Measurements from ENCODE around the gene KCNIP1.

Gene KCNIP1

DNA sequence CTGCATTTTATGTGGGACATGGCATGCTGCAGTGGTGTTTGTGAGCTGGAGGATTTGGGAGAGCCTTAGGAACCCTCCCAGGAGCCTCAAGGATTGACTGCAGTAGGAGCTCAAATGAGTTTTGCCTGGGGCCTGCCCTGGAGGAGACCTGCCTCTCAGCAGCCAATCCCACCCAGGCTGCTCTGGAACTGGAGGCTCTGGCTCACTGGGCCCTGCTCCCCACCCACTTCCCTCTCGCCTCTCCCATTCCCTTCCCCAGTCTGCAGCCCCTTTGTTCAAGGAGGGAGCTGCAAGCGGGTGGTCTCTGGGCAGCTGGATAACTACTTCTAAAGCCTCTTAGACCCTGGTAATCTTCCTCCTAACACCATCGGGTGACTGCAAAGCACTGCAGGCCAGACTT, 24.2 kb downstream of the KCNIP1 start:
- Histone ChIP-seq H3K27me3 (ENCODE audit: control insufficient read depth, insufficient read depth, low read length) (no peaks in the 10 kb centered on the region), H3K4me1 (ENCODE audit: control insufficient read depth, insufficient read depth, low read length) (no peaks in the 10 kb centered on the region), H3K9me3 (ENCODE audit: control insufficient read depth, insufficient read depth, low read length) (no peaks in the 10 kb centered on the region), H3K4me3 (ENCODE audit: low read depth, low read length) (no peak overlapping the region), H3K9ac (ENCODE audit: low read depth, low read length) (no peak overlapping the region), H3K36me3 (ENCODE audit: control insufficient read depth, insufficient read depth, low read length) (no peaks in the 10 kb centered on the region)

- H3K27me3 ChIP-seq (ENCODE audit: control insufficient read depth, insufficient read depth, low read length): no peaks in the 10 kb centered on the region
- no peaks in the 10 kb centered on the region for H3K9me3 ChIP-seq (ENCODE audit: control insufficient read depth, insufficient read depth, low read length)
- no peaks in the 10 kb centered on the region for H3K36me3 ChIP-seq (ENCODE audit: control insufficient read depth, insufficient read depth, low read length)
- no peak overlapping the region for H3K9ac ChIP-seq (ENCODE audit: low read depth, low read length)
- H3K4me3 ChIP-seq (ENCODE audit: low read depth, low read length): no peak overlapping the region
- no peaks in the 10 kb centered on the region for H3K4me1 ChIP-seq (ENCODE audit: control insufficient read depth, insufficient read depth, low read length)
Measured at GRCh38 chr5:170528976-170529375, 25.2 kb downstream of the KCNIP1 start.

DNA sequence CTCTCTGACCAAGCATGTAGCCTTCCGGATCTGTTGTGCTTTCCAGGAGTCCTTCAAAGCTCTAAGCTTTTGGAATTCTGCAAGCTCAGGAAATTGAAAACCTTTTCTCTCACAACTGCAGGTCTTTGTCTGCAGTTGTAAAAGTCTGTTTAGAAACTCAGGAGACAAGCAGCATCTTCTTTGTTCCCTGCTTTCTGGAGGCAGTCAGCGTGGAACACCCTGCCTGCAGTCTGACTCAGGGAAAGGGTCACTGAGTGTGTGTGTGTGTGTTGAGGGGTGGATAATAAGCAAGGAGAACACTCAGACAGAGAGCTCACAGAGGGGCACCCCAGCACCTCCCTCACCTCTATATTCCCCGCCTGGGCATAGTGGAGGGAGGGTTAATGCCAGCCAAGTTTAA, 29.1 kb downstream of the KCNIP1 start:
- H3K9ac ChIP-seq (ENCODE audit: low read depth, low read length): no peak overlapping the region
- no peak overlapping the region for H3K4me3 ChIP-seq (ENCODE audit: low read depth, low read length)
- no peaks in the 10 kb centered on the region for H3K27me3 ChIP-seq (ENCODE audit: control insufficient read depth, insufficient read depth, low read length)
- H3K9me3 ChIP-seq (ENCODE audit: control insufficient read depth, insufficient read depth, low read length): no peaks in the 10 kb centered on the region
- peaks cover 5% of the 10 kb centered on the region for H3K4me1 ChIP-seq (ENCODE audit: control insufficient read depth, insufficient read depth, low read length)
- no peaks in the 10 kb centered on the region for H3K36me3 ChIP-seq (ENCODE audit: control insufficient read depth, insufficient read depth, low read length)

DNA sequence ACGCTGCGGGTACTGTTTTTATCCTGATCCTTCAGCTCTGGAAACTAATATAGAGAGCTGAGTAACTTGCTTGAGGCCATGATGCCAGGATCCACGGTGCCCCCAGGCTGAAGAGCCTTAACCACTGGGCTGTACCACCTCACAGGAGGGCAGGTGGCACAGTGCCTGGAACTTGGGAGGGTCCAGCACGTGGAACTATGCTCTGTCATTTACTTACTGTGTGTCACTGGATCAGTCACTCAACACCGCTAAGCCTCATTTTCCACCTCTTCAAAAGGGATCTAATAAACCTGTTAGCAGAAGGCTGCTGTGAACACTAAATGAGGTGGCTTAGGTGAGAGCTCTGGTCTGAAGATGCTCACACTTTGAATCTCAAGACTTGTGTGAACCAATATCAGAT, 29.6 kb downstream of the KCNIP1 start:
- no peak overlapping the region for H3K9ac ChIP-seq (ENCODE audit: low read depth, low read length)
- H3K9me3 ChIP-seq (ENCODE audit: control insufficient read depth, insufficient read depth, low read length): no peaks in the 10 kb centered on the region
- no peaks in the 10 kb centered on the region for H3K27me3 ChIP-seq (ENCODE audit: control insufficient read depth, insufficient read depth, low read length)
- H3K4me1 ChIP-seq (ENCODE audit: control insufficient read depth, insufficient read depth, low read length): peaks cover 5% of the 10 kb centered on the region
- no peak overlapping the region for H3K4me3 ChIP-seq (ENCODE audit: low read depth, low read length)
- no peaks in the 10 kb centered on the region for H3K36me3 ChIP-seq (ENCODE audit: control insufficient read depth, insufficient read depth, low read length)

DNA sequence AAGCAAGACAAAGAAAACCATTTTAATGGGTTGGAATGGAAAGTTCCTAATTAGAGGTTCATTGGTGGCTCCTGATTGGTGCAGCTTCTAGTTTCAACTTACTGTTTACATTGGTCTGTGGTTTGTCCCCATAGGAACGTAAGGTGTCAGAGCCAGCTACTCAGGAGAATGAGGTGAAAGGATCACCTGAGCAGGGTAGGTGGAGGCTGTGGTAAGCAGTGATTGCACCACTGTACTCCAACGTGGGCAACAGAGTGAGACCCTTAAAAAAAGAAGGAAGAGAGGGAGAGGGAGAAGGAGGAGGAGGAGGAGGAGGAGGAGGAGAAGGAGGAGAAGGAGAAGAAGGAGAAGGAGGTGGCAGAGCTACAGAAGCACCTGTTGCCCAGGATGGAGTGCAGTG, 30.4 kb downstream of the KCNIP1 start:
- no peaks in the 10 kb centered on the region for H3K36me3 ChIP-seq (ENCODE audit: control insufficient read depth, insufficient read depth, low read length)
- peaks cover 5% of the 10 kb centered on the region for H3K4me1 ChIP-seq (ENCODE audit: control insufficient read depth, insufficient read depth, low read length)
- no peak overlapping the region for H3K4me3 ChIP-seq (ENCODE audit: low read depth, low read length)
- H3K9ac ChIP-seq (ENCODE audit: low read depth, low read length): no peak overlapping the region
- H3K27me3 ChIP-seq (ENCODE audit: control insufficient read depth, insufficient read depth, low read length): no peaks in the 10 kb centered on the region
- H3K9me3 ChIP-seq (ENCODE audit: control insufficient read depth, insufficient read depth, low read length): no peaks in the 10 kb centered on the region

DNA sequence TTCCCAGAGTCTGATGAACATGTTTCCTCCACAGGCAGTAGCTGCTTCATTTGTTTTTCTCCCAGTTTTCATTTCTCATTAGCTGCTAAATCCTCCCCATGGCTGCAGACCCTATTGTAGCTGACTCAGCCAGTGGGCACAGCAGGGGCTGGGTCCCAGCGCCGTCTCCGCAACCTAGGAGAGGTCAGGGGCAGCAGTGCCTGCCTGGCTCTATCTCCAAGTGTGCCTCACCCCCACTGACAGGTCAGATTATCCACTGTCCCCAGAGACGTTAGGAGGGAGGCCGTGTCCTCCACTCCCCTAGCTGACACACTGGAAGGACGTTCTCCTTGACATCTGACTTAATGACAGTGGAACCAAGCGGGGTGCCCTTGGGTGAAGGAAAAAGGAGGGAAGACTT, 31.1 kb downstream of the KCNIP1 start:
- Histone ChIP-seq H3K4me3 (ENCODE audit: low read depth, low read length) (no peak overlapping the region), H3K9me3 (ENCODE audit: control insufficient read depth, insufficient read depth, low read length) (no peaks in the 10 kb centered on the region), H3K9ac (ENCODE audit: low read depth, low read length) (no peak overlapping the region), H3K36me3 (ENCODE audit: control insufficient read depth, insufficient read depth, low read length) (no peaks in the 10 kb centered on the region), H3K4me1 (ENCODE audit: control insufficient read depth, insufficient read depth, low read length) (peaks cover 5% of the 10 kb centered on the region), H3K27me3 (ENCODE audit: control insufficient read depth, insufficient read depth, low read length) (no peaks in the 10 kb centered on the region)

- Histone ChIP-seq H3K36me3 (ENCODE audit: control insufficient read depth, insufficient read depth, low read length) (no peaks in the 10 kb centered on the region), H3K9me3 (ENCODE audit: control insufficient read depth, insufficient read depth, low read length) (no peaks in the 10 kb centered on the region), H3K9ac (ENCODE audit: low read depth, low read length) (no peak overlapping the region), H3K4me1 (ENCODE audit: control insufficient read depth, insufficient read depth, low read length) (peaks cover 5% of the 10 kb centered on the region), H3K27me3 (ENCODE audit: control insufficient read depth, insufficient read depth, low read length) (no peaks in the 10 kb centered on the region), H3K4me3 (ENCODE audit: low read depth, low read length) (no peak overlapping the region)
Measured at GRCh38 chr5:170536525-170536924, 32.7 kb downstream of the KCNIP1 start.

DNA sequence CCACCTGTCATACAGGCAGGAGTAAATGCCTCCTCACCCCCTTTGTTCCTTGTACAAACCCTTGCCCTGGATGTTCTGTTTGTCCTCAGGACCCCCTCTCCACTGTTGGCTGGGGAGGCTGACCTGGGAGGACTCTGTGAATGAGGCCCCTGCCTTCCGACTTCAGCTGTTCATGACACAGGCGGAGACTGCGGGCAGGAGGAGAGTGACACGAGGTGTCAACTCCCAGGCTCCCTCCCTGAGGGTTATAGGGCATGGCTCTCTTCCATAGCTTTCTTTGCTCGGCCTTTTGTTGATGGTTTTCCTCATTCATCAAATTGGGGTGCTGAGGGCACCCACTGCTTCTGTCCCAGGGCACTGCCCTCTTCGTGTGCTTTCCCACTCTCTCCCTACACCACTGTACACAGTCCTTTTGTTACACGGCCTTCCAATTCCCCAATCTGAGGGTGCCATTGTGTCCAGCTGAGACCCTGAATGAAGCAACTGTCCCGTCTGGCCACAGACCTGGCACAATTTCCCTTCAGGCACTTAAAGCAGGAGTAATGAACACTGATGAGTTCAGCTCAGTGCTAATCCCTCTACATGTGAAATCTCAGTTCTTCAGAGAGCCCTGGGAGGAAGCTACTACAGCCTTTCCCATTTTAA, 33.8 kb downstream of the KCNIP1 start:
- Histone ChIP-seq H3K36me3 (ENCODE audit: control insufficient read depth, insufficient read depth, low read length) (no peaks in the 10 kb centered on the region), H3K4me1 (ENCODE audit: control insufficient read depth, insufficient read depth, low read length) (peaks cover 5% of the 10 kb centered on the region), H3K27me3 (ENCODE audit: control insufficient read depth, insufficient read depth, low read length) (no peaks in the 10 kb centered on the region), H3K9me3 (ENCODE audit: control insufficient read depth, insufficient read depth, low read length) (no peaks in the 10 kb centered on the region), H3K4me3 (ENCODE audit: low read depth, low read length) (no peak overlapping the region), H3K9ac (ENCODE audit: low read depth, low read length) (no peak overlapping the region)

- Histone ChIP-seq H3K9ac (ENCODE audit: low read depth, low read length) (no peak overlapping the region), H3K36me3 (ENCODE audit: control insufficient read depth, insufficient read depth, low read length) (no peaks in the 10 kb centered on the region), H3K4me1 (ENCODE audit: control insufficient read depth, insufficient read depth, low read length) (peaks cover 5% of the 10 kb centered on the region), H3K4me3 (ENCODE audit: low read depth, low read length) (no peak overlapping the region), H3K27me3 (ENCODE audit: control insufficient read depth, insufficient read depth, low read length) (no peaks in the 10 kb centered on the region), H3K9me3 (ENCODE audit: control insufficient read depth, insufficient read depth, low read length) (no peaks in the 10 kb centered on the region)
Measured at GRCh38 chr5:170538096-170538465, 34.3 kb downstream of the KCNIP1 start.

DNA sequence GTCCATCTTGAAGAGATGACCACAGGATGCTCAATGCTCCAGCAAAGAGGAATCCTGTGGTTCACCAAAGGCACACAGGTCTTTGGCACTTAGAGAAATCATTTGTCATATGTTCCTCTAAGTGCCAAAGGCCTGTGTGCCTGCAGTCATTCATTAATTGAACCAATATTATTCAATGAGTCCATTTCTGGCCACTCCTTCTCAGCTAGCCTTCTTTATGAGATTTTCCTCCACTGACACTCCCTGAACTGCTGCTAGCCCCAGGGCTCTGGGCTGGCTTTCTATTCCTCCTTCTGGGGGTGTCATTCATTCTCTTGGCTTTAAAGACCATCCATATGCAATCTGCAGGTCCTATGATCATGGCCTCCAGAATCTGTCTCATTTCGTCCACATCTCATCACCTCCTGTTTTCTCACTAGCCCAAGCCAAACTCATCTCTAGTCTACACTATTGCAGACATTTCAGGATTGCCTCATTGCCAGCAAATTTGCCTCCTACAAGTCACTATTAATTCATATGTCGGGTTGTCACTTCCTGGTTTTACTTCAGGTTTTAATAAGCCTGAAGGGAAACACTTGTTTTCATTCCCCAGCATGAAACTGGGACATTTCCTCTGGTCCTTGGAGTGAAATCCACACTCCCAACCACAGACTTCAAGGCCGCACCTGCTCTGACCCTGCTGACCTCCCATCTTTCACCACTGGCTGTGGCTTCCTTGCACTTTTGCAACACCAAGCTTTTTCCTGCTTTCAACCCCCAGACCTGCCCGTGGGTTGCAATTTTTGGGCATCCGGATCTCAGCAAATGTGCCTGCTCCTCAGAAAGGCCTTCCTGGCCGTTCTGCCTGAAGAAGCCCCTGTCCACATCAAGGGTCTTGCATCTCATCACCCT, 35.1 kb downstream of the KCNIP1 start:
- H3K9me3 ChIP-seq (ENCODE audit: control insufficient read depth, insufficient read depth, low read length): no peaks in the 10 kb centered on the region

DNA sequence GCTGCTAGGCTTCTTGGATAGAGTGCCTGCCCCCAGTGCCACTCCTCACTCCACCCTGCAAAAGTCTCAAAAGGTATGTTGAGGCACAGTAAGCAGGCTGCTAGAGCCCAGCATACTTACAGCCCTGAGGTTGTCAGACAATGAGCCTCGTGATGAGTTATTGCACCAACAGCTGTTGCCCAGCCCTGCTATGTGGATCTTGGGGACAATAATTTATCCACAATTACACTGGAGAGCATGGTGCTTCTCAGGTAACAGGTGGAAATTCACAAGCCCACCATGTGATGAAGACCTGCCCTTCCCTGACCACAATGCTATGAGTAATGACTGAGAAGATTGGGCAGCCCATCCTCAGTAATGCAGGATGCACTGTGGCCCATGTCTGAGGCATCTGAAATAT, 36.5 kb downstream of the KCNIP1 start:
- no peaks in the 10 kb centered on the region for H3K4me1 ChIP-seq (ENCODE audit: control insufficient read depth, insufficient read depth, low read length)
- no peak overlapping the region for H3K9ac ChIP-seq (ENCODE audit: low read depth, low read length)
- H3K4me3 ChIP-seq (ENCODE audit: low read depth, low read length): no peak overlapping the region
- H3K36me3 ChIP-seq (ENCODE audit: control insufficient read depth, insufficient read depth, low read length): no peaks in the 10 kb centered on the region
- H3K27me3 ChIP-seq (ENCODE audit: control insufficient read depth, insufficient read depth, low read length): no peaks in the 10 kb centered on the region
- no peaks in the 10 kb centered on the region for H3K9me3 ChIP-seq (ENCODE audit: control insufficient read depth, insufficient read depth, low read length)

More for the DNA sequence above, 35.1 kb downstream of the KCNIP1 start:
- no peak overlapping the region for H3K4me3 ChIP-seq (ENCODE audit: low read depth, low read length)
- H3K4me1 ChIP-seq (ENCODE audit: control insufficient read depth, insufficient read depth, low read length): peaks cover 5% of the 10 kb centered on the region
- H3K36me3 ChIP-seq (ENCODE audit: control insufficient read depth, insufficient read depth, low read length): no peaks in the 10 kb centered on the region
- H3K27me3 ChIP-seq (ENCODE audit: control insufficient read depth, insufficient read depth, low read length): no peaks in the 10 kb centered on the region
- no peak overlapping the region for H3K9ac ChIP-seq (ENCODE audit: low read depth, low read length)

DNA sequence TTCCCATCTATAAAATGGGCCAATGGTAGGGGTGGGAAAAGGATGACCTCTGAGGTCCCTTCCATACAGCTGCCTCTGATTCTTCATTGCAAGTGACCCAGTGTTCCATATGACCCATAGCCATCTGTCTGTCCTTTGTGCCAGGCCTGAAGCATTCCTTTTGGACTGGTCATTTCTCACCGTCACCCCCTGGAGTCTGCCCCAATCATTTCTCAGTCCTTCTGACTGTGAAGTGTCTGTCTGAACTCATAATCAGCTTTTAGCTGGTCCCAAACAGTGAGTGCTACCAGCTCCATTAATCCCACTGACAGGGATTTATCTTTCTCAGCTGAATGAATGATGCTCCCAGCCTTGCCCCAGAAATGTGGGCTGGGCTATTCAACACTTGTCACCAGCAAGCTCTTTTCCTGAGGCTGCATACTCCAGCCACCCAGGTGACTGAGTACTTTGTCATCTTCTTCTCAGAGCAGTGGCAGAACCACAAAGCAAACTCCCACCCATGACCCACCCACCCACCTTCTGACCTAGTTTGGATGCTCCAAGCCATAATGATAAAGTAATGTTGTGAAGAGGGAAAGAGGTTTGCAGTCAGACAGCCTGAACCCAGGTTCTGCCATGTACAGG, 37.4 kb downstream of the KCNIP1 start:
- H3K27me3 ChIP-seq (ENCODE audit: control insufficient read depth, insufficient read depth, low read length): no peaks in the 10 kb centered on the region
- H3K4me1 ChIP-seq (ENCODE audit: control insufficient read depth, insufficient read depth, low read length): no peaks in the 10 kb centered on the region
- H3K9ac ChIP-seq (ENCODE audit: low read depth, low read length): no peak overlapping the region
- H3K4me3 ChIP-seq (ENCODE audit: low read depth, low read length): no peak overlapping the region
- no peaks in the 10 kb centered on the region for H3K36me3 ChIP-seq (ENCODE audit: control insufficient read depth, insufficient read depth, low read length)
- no peaks in the 10 kb centered on the region for H3K9me3 ChIP-seq (ENCODE audit: control insufficient read depth, insufficient read depth, low read length)
